Measurements from ENCODE around the gene MRPL4.

The MRPL4 gene

DNA sequence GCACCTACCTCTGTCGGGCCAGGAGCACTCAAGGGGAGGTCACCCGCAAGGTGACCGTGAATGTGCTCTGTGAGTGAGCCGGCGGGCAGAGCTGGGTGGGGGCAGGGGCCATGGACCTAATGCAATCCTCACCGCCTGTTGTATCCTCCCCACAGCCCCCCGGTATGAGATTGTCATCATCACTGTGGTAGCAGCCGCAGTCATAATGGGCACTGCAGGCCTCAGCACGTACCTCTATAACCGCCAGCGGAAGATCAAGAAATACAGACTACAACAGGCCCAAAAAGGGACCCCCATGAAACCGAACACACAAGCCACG, 32.9 kb downstream of the MRPL4 start:
- TF ChIP-seq, protein P1, sequence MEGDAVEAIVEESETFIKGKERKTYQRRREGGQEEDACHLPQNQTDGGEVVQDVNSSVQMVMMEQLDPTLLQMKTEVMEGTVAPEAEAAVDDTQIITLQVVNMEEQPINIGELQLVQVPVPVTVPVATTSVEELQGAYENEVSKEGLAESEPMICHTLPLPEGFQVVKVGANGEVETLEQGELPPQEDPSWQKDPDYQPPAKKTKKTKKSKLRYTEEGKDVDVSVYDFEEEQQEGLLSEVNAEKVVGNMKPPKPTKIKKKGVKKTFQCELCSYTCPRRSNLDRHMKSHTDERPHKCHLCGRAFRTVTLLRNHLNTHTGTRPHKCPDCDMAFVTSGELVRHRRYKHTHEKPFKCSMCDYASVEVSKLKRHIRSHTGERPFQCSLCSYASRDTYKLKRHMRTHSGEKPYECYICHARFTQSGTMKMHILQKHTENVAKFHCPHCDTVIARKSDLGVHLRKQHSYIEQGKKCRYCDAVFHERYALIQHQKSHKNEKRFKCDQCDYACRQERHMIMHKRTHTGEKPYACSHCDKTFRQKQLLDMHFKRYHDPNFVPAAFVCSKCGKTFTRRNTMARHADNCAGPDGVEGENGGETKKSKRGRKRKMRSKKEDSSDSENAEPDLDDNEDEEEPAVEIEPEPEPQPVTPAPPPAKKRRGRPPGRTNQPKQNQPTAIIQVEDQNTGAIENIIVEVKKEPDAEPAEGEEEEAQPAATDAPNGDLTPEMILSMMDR (IDR thresholded peaks at IDR 0.05; ENCODE audit: low read depth, low read length): no peak
- no peak overlapping the region for H3K4me3 ChIP-seq (ENCODE audit: low read depth, low read length)

- TF ChIP-seq, protein P1 (IDR thresholded peaks at IDR 0.05; ENCODE audit: low read depth, low read length): no peak
- no peak overlapping the region for H3K4me3 ChIP-seq (ENCODE audit: low read depth, low read length)
These were observed 33.4 kb downstream of the MRPL4 start for GRCh38 chr19:10285393-10285792.

DNA sequence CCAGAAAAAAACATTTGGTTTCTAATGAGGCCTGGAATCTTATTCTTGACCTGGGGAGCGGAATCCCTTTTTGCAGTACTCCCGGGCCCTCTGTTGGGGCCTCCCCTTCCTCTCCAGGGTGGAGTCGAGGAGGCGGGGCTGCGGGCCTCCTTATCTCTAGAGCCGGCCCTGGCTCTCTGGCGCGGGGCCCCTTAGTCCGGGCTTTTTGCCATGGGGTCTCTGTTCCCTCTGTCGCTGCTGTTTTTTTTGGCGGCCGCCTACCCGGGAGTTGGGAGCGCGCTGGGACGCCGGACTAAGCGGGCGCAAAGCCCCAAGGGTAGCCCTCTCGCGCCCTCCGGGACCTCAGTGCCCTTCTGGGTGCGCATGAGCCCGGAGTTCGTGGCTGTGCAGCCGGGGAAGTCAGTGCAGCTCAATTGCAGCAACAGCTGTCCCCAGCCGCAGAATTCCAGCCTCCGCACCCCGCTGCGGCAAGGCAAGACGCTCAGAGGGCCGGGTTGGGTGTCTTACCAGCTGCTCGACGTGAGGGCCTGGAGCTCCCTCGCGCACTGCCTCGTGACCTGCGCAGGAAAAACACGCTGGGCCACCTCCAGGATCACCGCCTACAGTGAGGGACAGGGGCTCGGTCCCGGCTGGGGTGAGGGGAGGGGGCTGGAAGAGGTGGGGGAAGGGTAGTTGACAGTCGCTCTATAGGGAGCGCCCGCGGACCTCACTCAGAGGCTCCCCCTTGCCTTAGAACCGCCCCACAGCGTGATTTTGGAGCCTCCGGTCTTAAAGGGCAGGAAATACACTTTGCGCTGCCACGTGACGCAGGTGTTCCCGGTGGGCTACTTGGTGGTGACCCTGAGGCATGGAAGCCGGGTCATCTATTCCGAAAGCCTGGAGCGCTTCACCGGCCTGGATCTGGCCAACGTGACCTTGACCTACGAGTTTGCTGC, 35.1 kb downstream of the MRPL4 start, which contains the start of gene ICAM4:
Gene ICAM4 (plus strand): TSS at position 153 of the 935 bp plus-strand sequence. CDS start 58 bp downstream, at position 211.
- H3K4me3 ChIP-seq (ENCODE audit: low read depth, low read length): no peak within 1 kb of the TSS
- TF ChIP-seq, protein P1 (IDR thresholded peaks at IDR 0.05; ENCODE audit: low read depth, low read length): no peak

- TF ChIP-seq, protein P1 (IDR thresholded peaks at IDR 0.05; ENCODE audit: low read depth, low read length): no peak
- no peak overlapping the region for H3K4me3 ChIP-seq (ENCODE audit: low read depth, low read length)
These were observed 36.7 kb downstream of the MRPL4 start for GRCh38 chr19:10288662-10289166.

DNA sequence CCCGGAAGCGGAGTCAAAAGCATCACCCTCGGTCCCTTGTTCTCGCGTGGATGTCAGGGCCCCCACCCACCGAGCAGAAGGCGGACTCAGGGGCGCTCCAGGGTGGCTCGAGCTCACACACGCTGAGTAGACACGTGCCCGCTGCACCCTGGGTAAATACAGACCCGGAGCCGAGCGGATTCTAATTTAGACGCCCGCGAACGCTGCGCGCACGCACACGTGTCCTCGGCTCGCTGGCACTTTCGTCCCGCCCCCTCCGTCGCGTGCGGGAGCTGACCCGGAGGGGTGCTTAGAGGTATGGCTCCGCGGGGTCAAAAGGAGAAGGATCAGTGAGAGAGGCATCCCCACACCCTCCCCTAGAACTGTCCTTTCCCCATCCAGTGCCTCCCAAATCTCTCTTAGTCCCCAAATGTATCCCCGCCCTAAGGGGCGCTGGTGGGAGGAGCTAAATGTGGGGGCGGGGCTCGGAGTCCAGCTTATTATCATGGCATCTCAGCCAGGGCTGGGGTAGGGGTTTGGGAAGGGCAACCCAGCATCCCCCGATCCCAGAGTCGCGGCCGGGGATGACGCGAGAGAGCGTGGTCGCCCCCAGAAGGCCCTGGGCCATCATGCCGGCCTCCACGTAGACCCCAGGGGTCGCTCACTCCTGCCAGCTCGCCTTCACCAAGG, 37.3 kb downstream of the MRPL4 start:
- peak overlapping the region; percentile 69 for H3K4me3 ChIP-seq (ENCODE audit: low read depth, low read length)
- TF ChIP-seq, protein P1 (IDR thresholded peaks at IDR 0.05; ENCODE audit: low read depth, low read length): no peak

- H3K4me3 ChIP-seq (ENCODE audit: low read depth, low read length): peak within 1 kb of the TSS; percentile 69
- TF ChIP-seq, protein P1 (IDR thresholded peaks at IDR 0.05; ENCODE audit: low read depth, low read length): no peak
These were observed 37.9 kb downstream of the MRPL4 start, which contains the start of gene ICAM5 for GRCh38 chr19:10289836-10290356. Gene ICAM5 (plus strand): TSS chr19:10289952. CDS start chr19:10290044, 92 bp downstream.
